NCI-H128 (cell line): Measurements from ENCODE around the gene PRDX2.
"Not testable (repeated sequence)": the region's sequence is repeated elsewhere in the genome, so short reads cannot be mapped to it uniquely, and the experiment has no call there.

Experiments
- DNase-seq: peaks from one replicate; lab custom pipeline; 2025; ENCODE audit not compliant: unreplicated experiment; lab: John Stamatoyannopoulos, UW

Gene PRDX2

GRCh38 chr19:12825254-12826131, 23.9 kb upstream of the PRDX2 start:
- no peak for DNase-seq

DNA sequence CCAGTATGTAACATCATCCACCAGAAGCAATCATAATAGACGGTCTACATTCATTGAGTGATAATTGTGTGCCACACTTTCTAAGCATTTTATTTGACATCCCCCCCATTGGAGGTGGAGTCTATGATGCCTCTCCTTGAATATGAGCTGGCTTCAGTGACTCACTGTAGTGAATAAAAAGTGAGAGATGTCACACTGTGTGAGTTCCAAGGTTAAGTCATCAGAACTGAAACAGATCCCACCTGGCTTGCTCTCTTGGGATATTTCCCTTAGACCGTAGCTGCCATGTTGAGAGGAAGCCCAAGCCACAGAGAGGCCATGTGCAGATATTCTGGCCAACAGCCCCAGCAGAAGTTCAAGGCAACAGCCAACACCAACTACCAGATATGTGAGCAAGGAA, 20.2 kb upstream of the PRDX2 start:
- no peak for DNase-seq

- not testable (repeated sequence) for DNase-seq
Observed at GRCh38 chr19:12817810-12818209, 16.2 kb upstream of the PRDX2 start.

DNA sequence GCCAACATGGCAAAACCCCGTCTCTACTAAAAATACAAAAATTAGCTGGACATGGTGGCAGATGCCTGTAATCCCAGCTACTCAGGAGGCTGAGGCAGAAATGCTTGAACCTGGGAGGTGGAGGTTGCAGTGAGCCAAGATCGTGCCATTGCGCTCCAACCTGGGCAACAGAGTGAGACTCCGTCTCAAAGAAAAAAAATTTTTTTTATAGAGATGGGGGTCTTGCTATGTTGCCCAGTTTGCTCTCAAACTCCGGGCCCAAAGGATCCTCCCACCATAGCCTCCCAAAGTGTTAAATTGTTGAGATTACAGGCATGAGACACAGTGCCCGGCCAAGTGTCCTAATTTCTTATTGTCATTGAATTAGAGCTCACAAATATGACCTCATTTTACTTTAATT, 15.6 kb upstream of the PRDX2 start:
- not testable (repeated sequence) for DNase-seq

DNA sequence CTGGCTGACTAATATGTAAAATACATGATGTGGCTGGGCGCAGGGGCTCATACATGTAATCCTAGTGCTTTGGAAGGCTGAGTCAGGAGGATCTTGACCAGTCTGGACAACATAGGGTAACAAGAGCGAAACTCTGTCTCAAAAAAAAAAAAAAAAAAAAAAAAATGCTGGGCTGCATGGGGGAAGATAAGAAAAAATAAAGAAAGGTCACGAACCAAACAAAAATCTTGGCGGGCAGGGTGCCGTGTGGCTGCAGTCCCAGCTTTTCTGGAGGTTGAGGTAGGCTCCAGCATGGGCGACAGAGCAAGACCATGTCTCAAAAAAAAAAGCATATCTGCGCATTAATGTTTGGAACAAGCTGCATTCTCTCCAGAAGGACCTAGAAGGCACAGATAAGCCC, 13.5 kb upstream of the PRDX2 start:
- DNase-seq = no peak

- DNase-seq = peak; percentile 83
Observed at GRCh38 chr19:12806242-12807081, 4.9 kb upstream of the PRDX2 start, which contains the start of gene RNASEH2A. Gene RNASEH2A (plus strand): TSS chr19:12806584. CDS start chr19:12806674, 90 bp downstream.

GRCh38 chr19:12804051-12804450, 2.5 kb upstream of the PRDX2 start:
- no peak for DNase-seq

GRCh38 chr19:12802267-12803106, 887 bp upstream of the PRDX2 start:
- no peak for DNase-seq

GRCh38 chr19:12800923-12801465, 606 bp downstream of the PRDX2 start:
- DNase-seq = no peak

- no peak for DNase-seq
Observed at GRCh38 chr19:12800466-12800770, 1.2 kb downstream of the PRDX2 start.

DNA sequence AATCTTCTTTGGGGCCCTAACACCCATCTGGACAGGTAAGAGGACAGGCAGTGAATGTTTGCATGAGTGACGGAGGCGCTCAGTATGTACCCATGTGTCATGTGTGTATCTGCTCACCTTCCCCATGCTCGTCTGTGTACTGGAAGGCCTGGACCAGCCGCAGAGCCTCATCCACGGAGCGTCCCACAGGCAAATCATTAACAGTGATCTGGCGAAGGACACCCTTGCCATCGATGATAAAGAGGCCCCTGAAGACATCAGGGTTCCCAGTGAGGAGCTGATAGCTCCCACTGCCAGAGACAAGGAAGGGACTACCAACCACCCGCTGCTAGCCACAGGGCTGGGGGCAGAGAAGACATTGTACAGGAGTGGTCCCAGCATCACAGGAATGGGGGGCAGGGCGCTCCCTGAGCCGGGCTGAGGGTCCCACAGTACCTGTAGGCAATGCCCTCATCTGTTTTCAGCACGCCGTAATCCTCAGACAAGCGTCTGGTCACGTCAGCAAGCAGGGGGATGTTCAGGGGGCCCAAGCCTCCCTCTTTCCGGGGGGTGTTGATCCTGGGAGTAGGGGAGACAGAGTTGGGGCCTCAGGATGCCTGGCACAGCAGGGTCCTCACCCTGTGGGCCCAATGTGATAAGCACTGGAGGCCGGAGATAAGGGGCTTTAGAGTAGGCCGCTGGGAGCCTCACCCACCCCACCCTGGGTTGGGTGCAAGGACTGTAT, 1.7 kb downstream of the PRDX2 start:
- no peak for DNase-seq

- DNase-seq = not testable (repeated sequence)
Observed at GRCh38 chr19:12797607-12798006, 4.0 kb downstream of the PRDX2 start.

DNA sequence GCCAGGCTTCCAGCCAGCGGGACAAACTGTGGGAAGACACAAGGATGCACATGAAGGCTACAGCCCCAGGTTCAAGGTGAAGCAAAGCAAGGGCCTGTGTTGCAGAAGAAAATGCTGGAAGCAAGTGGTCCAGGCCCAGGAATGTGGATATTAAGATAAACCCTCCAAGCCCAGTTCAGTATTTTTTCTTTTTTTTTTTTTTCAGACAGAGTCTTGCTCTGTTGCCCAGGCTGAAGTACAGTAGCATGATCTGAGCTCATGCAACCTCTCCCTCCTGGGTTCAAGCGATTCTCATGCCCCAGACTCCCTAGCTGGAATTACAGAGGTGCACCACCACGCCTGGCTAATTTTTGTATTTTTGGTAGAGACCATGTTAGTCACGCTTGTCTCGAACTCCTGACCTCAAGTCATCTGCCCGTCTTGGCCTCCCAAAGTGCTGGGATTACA, 4.4 kb downstream of the PRDX2 start:
- no peak for DNase-seq

GRCh38 chr19:12796146-12797071, 5.2 kb downstream of the PRDX2 start:
- DNase-seq = peak; percentile 74

DNA sequence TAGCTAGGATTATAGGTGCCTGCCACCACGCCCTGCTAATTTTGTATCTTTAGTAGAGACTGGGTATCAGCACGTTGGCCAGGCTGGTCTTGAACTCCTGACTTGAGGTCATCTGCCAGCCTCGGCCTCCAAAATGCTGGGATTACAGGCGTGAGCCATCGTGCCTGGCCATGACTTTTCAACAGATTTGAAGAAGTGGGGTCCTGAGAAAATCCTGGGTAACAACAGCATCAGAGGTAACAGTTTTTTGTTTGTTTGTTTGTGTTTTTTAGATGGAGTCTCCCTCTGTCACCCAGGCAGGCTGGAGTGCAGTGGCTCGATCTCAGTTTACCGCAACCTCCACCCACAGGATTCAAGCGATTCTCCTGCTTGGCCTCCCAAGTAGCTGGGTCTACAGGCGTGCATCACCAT, 6.6 kb downstream of the PRDX2 start:
- no peak for DNase-seq

- DNase-seq = no peak
Observed at GRCh38 chr19:12794196-12794941, 7.2 kb downstream of the PRDX2 start.

DNA sequence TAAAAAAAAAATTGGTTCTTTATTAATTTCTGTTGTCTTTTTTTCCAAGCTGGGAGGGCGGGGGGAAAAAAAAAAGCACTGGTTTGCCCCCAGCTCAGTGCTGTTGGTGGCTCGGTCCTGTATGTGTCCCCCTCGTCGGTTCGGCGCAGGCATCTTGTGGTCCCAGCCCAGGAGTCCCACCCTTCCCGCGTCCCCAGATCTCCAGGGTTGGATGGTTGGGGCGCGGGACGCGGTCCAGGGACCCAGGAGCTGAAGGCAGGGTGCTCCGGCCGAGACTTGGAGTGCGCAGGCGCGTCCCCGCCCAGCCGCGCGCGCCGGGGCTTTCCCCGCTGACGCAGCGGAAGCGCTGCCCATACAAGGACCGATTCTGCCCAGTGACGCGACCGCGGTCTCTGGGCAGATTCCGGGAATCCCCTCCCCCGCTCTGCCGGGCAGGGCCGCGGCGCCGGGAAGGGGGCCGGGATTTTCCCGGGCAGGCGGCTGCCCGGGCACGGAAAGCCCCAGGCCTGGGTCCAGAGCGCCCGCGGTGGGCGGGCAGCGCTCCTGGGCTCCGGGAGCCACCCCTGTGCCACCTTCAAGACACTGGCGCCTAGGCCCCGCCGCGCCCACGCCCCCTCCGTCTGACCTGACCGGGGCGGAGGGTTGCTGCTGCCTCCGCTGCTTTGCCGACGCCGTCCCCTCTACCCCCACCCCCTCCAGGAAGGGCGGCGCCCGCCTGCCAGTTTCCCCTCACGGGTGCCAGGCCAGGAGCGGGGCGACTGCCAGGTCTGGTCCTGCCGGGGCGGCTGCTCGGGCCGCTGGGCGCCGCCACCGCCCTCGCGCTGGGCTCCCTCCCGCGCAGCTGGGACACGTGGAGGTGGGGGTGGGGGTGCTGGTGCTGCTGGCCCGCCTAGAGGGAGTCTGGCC, 8.1 kb downstream of the PRDX2 start:
- DNase-seq = peak; percentile 69
